ENCODE data around the gene TYSND1.
"Not testable (repeated sequence)": the region's sequence is repeated elsewhere in the genome, so short reads cannot be mapped to it uniquely, and the experiment has no call there.

TYSND1 gene

DNA sequence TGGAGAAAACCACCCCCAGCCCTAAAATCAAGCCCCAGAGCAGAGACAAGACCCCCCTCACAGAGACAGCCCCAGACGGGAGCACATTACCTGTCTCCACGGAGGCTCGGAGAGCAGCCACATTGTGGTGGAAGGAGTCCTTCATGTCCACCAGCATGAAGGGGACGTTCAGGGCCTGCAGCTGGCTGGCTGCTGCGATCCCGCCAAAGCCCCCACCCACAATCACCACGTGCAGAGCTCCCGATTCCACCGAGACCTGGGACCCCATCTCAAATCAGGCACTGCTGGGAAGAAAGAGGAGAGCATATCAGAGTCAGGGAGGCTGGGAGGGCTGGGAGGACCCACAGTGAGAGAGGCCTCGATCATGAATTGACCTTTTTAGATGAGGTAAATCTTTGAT is 22.7 kb downstream of the TYSND1 start:
- Histone ChIP-seq H3K4me3 (ENCODE audit: low read length in 2 of 2) (no peak overlapping the region), H3K27ac (ENCODE audit: low read depth in 2 of 2, low read length in 2 of 2) (no peak overlapping the region)

DNA sequence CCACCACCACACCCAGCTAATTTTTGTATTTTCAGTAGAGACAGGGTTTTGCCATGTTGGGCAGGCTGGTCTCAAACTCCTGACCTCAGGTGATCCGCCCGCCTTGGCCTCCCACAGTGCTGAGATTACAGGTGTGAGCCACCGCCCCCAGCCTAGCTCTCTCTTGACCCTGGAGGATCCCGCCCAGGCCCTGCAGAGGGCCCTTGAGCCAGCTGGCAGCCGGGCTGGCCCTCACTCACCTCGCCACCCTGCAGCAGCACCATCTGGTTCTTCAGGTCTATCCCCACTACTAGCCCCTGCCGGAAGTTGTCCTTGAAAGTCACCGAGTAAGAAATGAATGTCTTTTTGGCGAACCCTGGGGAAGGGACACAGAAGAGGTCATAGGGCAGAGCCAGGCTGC is 23.3 kb downstream of the TYSND1 start:
- peaks cover 16 to 27% of the 10 kb centered on the region in 2 donors for H3K36me3 ChIP-seq (ENCODE audit: control insufficient read depth in 2 of 2, insufficient read depth in 2 of 2, low read length in 2 of 2)
- H3K4me1 ChIP-seq (ENCODE audit: control insufficient read depth in 2 of 2, insufficient read depth in 2 of 2, low read length in 2 of 2); H3K9ac ChIP-seq (ENCODE audit: low read depth in 1 of 2, low read length in 2 of 2); H3K4me3 ChIP-seq (ENCODE audit: low read length in 2 of 2); H3K9me3 ChIP-seq (ENCODE audit: control insufficient read depth in 2 of 2, low read length in 2 of 2); H3K27ac ChIP-seq (ENCODE audit: low read depth in 2 of 2, low read length in 2 of 2); H3K27me3 ChIP-seq (ENCODE audit: control insufficient read depth in 2 of 2, insufficient read depth in 2 of 2, low read length in 2 of 2): not testable (repeated sequence)

More for the DNA sequence above, 22.7 kb downstream of the TYSND1 start:
- H3K9me3 ChIP-seq (ENCODE audit: control insufficient read depth in 2 of 2, low read length in 2 of 2) = no peaks in the 10 kb centered on the region
- no peak overlapping the region for H3K9ac ChIP-seq (ENCODE audit: low read depth in 1 of 2, low read length in 2 of 2)
- H3K27me3 ChIP-seq (ENCODE audit: control insufficient read depth in 2 of 2, insufficient read depth in 2 of 2, low read length in 2 of 2) = no peaks in the 10 kb centered on the region
- peaks cover 14 to 23% of the 10 kb centered on the region in 2 donors for H3K36me3 ChIP-seq (ENCODE audit: control insufficient read depth in 2 of 2, insufficient read depth in 2 of 2, low read length in 2 of 2)
- no peaks in the 10 kb centered on the region for H3K4me1 ChIP-seq (ENCODE audit: control insufficient read depth in 2 of 2, insufficient read depth in 2 of 2, low read length in 2 of 2)

DNA sequence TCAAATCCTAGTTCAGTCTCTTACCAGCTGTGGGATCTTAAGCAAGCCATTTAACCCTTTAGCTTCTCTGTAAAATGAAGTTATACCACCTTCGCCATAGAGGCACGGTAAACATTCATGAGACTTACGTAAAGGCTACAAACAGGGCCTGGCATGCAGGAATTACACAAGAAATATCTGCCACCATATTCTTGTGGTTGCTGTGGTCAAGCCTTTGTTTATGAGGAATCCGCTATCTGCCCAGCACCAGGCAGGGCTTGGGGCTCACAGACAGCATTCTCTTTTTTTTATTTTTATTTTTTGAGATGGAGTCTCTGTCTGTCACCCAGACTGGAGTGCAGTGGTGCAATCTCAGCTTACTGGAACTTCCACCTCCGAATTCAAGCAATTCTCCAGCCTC is 23.8 kb downstream of the TYSND1 start:
- Histone ChIP-seq H3K4me3 (ENCODE audit: low read length in 2 of 2) (no peak overlapping the region), H3K36me3 (ENCODE audit: control insufficient read depth in 2 of 2, insufficient read depth in 2 of 2, low read length in 2 of 2) (peaks cover 20 to 27% of the 10 kb centered on the region in 2 donors), H3K4me1 (ENCODE audit: control insufficient read depth in 2 of 2, insufficient read depth in 2 of 2, low read length in 2 of 2) (no peaks in the 10 kb centered on the region), H3K9me3 (ENCODE audit: control insufficient read depth in 2 of 2, low read length in 2 of 2) (no peaks in the 10 kb centered on the region), H3K27ac (ENCODE audit: low read depth in 2 of 2, low read length in 2 of 2) (no peak overlapping the region), H3K27me3 (ENCODE audit: control insufficient read depth in 2 of 2, insufficient read depth in 2 of 2, low read length in 2 of 2) (no peaks in the 10 kb centered on the region), H3K9ac (ENCODE audit: low read depth in 1 of 2, low read length in 2 of 2) (no peak overlapping the region)

DNA sequence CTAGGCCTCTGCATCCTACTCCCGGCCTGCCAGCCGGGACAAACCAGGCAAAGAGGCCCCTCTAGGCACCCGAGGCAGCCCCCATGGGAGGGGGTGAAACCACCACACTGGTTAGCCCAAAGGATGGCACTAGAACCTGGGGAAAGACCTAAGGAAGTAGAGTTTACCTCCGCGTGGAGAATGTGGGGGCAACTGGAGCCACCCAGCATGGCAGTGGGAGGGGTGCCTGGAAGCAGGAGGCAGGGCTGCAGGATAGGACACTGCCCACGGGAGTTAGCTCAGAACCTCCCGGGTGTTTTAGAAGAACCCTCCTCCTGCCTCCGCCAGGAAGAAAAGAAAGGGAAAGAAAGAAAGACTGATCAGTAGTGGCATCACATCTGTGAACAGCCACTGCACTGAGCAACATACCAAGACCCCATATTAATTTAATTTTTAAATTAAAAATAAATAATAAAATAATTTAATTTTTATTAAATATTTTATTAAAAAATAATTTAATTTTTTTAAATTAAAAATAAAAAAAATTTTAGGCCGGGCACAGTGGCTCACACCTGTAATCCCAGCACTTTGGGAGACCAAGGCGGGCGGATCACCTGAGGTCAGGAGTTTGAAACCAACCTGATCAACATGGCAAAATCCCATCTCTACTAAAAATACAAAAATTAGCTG is 25.1 kb downstream of the TYSND1 start:
- Histone ChIP-seq H3K27me3 (ENCODE audit: control insufficient read depth in 2 of 2, insufficient read depth in 2 of 2, low read length in 2 of 2) (no peaks in the 10 kb centered on the region), H3K9me3 (ENCODE audit: control insufficient read depth in 2 of 2, low read length in 2 of 2) (no peaks in the 10 kb centered on the region), H3K27ac (ENCODE audit: low read depth in 2 of 2, low read length in 2 of 2) (no peak overlapping the region), H3K4me3 (ENCODE audit: low read length in 2 of 2) (no peak overlapping the region), H3K9ac (ENCODE audit: low read depth in 1 of 2, low read length in 2 of 2) (no peak overlapping the region), H3K36me3 (ENCODE audit: control insufficient read depth in 2 of 2, insufficient read depth in 2 of 2, low read length in 2 of 2) (peaks cover 22 to 32% of the 10 kb centered on the region in 2 donors), H3K4me1 (ENCODE audit: control insufficient read depth in 2 of 2, insufficient read depth in 2 of 2, low read length in 2 of 2) (no peaks in the 10 kb centered on the region)

DNA sequence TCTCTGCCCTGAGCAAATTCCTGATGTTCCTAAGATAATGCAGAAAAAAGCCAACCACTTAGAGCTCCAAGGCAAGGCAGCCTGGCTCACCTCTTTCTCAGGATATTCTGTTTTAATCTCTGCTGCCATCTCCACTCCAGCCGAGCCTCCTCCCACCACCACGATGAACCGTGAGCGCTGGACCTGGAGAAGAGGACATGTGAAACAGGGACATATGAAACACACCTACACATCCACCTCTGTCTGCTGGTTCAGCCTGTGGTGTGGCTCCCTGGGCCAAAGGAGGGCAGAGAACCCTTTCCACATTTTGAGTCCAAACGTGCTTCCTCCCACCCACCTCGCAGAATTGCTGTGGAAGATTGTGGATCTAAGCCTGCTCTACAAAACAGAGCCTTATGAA is 26.1 kb downstream of the TYSND1 start:
- Histone ChIP-seq H3K4me1 (ENCODE audit: control insufficient read depth in 2 of 2, insufficient read depth in 2 of 2, low read length in 2 of 2) (no peaks in the 10 kb centered on the region), H3K36me3 (ENCODE audit: control insufficient read depth in 2 of 2, insufficient read depth in 2 of 2, low read length in 2 of 2) (peaks cover 22 to 32% of the 10 kb centered on the region in 2 donors), H3K9me3 (ENCODE audit: control insufficient read depth in 2 of 2, low read length in 2 of 2) (no peaks in the 10 kb centered on the region), H3K9ac (ENCODE audit: low read depth in 1 of 2, low read length in 2 of 2) (no peak overlapping the region), H3K4me3 (ENCODE audit: low read length in 2 of 2) (no peak overlapping the region), H3K27me3 (ENCODE audit: control insufficient read depth in 2 of 2, insufficient read depth in 2 of 2, low read length in 2 of 2) (no peaks in the 10 kb centered on the region), H3K27ac (ENCODE audit: low read depth in 2 of 2, low read length in 2 of 2) (no peak overlapping the region)

DNA sequence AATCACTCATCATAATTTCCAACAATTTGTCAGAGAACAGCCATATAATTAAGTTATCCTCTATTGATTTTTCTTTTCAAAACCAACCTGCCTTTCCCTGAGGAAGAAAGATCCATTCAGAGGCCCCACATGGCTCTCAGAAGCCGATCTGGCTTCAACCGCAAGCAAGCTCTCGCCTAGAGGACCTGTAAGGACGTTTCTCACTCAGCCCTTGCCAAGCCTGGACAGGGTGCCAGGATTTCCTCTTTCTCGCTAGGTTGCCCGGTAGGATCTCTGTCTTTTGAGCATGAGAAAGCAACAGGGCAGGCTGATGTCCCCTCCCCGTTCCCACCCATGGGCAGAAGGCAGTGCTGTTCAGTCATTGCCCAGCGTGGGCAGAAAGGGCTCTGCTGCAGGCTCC is 26.9 kb downstream of the TYSND1 start:
- Histone ChIP-seq H3K27me3 (ENCODE audit: control insufficient read depth in 2 of 2, insufficient read depth in 2 of 2, low read length in 2 of 2) (no peaks in the 10 kb centered on the region), H3K4me1 (ENCODE audit: control insufficient read depth in 2 of 2, insufficient read depth in 2 of 2, low read length in 2 of 2) (no peaks in the 10 kb centered on the region), H3K9ac (ENCODE audit: low read depth in 1 of 2, low read length in 2 of 2) (no peak overlapping the region), H3K27ac (ENCODE audit: low read depth in 2 of 2, low read length in 2 of 2) (no peak overlapping the region), H3K4me3 (ENCODE audit: low read length in 2 of 2) (no peak overlapping the region), H3K9me3 (ENCODE audit: control insufficient read depth in 2 of 2, low read length in 2 of 2) (no peaks in the 10 kb centered on the region), H3K36me3 (ENCODE audit: control insufficient read depth in 2 of 2, insufficient read depth in 2 of 2, low read length in 2 of 2) (peaks cover 25 to 37% of the 10 kb centered on the region in 2 donors)

DNA sequence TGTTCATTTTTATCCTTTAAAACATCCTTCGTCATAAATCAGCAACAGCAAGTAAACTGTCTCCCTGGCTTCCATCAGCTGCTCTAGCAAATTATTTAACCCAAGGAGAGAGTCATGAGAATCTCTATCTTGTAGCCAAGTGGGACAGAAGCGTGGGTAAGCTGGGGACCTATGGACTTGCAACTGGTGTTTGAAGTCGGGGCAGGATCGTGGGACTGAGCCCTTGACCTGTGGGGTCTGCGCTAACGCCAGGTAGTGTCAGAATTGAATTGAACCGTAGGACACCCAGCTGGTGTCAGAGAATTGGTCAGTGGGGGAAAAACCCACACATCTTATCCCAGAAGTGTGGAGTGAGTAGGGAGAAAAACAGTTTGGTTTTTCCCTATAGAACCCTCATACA is 27.3 kb downstream of the TYSND1 start:
- H3K9me3 ChIP-seq (ENCODE audit: control insufficient read depth in 2 of 2, low read length in 2 of 2) = no peaks in the 10 kb centered on the region
- peaks cover 25 to 38% of the 10 kb centered on the region in 2 donors for H3K36me3 ChIP-seq (ENCODE audit: control insufficient read depth in 2 of 2, insufficient read depth in 2 of 2, low read length in 2 of 2)

DNA sequence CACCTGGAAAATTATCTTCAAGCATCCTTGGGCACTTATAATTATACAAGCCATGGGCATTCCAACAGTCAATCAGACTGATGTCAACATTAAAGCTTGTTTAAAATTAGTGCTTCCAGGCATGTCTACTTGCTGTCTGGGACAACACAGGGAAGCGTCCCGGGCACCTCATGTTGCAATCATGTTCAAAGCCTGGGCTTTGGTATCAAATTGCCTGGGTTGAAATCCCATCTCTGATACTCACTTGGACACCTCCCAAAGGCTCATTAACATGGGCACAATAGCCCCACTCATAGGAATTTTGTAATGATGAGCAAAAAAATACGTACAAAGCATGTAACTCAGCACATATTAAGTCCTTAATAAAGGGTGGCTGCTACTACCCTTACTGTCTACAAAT is 28.3 kb downstream of the TYSND1 start:
- no peaks in the 10 kb centered on the region for H3K9me3 ChIP-seq (ENCODE audit: control insufficient read depth in 2 of 2, low read length in 2 of 2)
- no peak overlapping the region for H3K4me3 ChIP-seq (ENCODE audit: low read length in 2 of 2)
- H3K27me3 ChIP-seq (ENCODE audit: control insufficient read depth in 2 of 2, insufficient read depth in 2 of 2, low read length in 2 of 2) = no peaks in the 10 kb centered on the region
- H3K9ac ChIP-seq (ENCODE audit: low read depth in 1 of 2, low read length in 2 of 2) = no peak overlapping the region
- no peak overlapping the region for H3K27ac ChIP-seq (ENCODE audit: low read depth in 2 of 2, low read length in 2 of 2)
- H3K36me3 ChIP-seq (ENCODE audit: control insufficient read depth in 2 of 2, insufficient read depth in 2 of 2, low read length in 2 of 2) = peaks cover 30 to 43% of the 10 kb centered on the region in 2 donors
- H3K4me1 ChIP-seq (ENCODE audit: control insufficient read depth in 2 of 2, insufficient read depth in 2 of 2, low read length in 2 of 2) = no peaks in the 10 kb centered on the region

More for the DNA sequence above, 27.3 kb downstream of the TYSND1 start:
- Histone ChIP-seq H3K4me3 (ENCODE audit: low read length in 2 of 2) (no peak overlapping the region), H3K27ac (ENCODE audit: low read depth in 2 of 2, low read length in 2 of 2) (no peak overlapping the region), H3K27me3 (ENCODE audit: control insufficient read depth in 2 of 2, insufficient read depth in 2 of 2, low read length in 2 of 2) (no peaks in the 10 kb centered on the region), H3K9ac (ENCODE audit: low read depth in 1 of 2, low read length in 2 of 2) (no peak overlapping the region), H3K4me1 (ENCODE audit: control insufficient read depth in 2 of 2, insufficient read depth in 2 of 2, low read length in 2 of 2) (no peaks in the 10 kb centered on the region)

DNA sequence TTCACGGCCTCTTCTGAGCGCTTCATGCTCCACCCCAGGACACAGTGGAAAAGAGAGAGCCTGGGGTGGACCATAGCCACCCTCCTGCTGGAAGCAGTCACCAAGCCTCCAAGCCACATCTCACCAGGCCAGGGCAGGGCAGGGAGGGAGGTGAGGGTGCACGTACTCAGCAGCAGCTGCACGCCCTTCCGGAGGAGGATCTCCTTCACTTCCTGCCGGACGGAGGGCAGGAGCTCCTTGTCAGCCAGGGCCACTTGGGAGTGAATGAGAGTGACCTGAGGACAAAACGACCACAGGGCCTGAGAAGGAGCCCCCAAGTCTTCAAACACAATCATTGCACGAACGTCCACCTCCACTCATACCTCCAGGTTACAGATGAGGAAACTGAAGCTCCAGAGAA is 28.9 kb downstream of the TYSND1 start:
- no peak overlapping the region for H3K4me3 ChIP-seq (ENCODE audit: low read length in 2 of 2)
- no peaks in the 10 kb centered on the region for H3K9me3 ChIP-seq (ENCODE audit: control insufficient read depth in 2 of 2, low read length in 2 of 2)
- peaks cover 34 to 49% of the 10 kb centered on the region in 2 donors for H3K36me3 ChIP-seq (ENCODE audit: control insufficient read depth in 2 of 2, insufficient read depth in 2 of 2, low read length in 2 of 2)
- no peaks in the 10 kb centered on the region for H3K4me1 ChIP-seq (ENCODE audit: control insufficient read depth in 2 of 2, insufficient read depth in 2 of 2, low read length in 2 of 2)
- no peak overlapping the region for H3K9ac ChIP-seq (ENCODE audit: low read depth in 1 of 2, low read length in 2 of 2)
- no peaks in the 10 kb centered on the region for H3K27me3 ChIP-seq (ENCODE audit: control insufficient read depth in 2 of 2, insufficient read depth in 2 of 2, low read length in 2 of 2)
- no peak overlapping the region for H3K27ac ChIP-seq (ENCODE audit: low read depth in 2 of 2, low read length in 2 of 2)

DNA sequence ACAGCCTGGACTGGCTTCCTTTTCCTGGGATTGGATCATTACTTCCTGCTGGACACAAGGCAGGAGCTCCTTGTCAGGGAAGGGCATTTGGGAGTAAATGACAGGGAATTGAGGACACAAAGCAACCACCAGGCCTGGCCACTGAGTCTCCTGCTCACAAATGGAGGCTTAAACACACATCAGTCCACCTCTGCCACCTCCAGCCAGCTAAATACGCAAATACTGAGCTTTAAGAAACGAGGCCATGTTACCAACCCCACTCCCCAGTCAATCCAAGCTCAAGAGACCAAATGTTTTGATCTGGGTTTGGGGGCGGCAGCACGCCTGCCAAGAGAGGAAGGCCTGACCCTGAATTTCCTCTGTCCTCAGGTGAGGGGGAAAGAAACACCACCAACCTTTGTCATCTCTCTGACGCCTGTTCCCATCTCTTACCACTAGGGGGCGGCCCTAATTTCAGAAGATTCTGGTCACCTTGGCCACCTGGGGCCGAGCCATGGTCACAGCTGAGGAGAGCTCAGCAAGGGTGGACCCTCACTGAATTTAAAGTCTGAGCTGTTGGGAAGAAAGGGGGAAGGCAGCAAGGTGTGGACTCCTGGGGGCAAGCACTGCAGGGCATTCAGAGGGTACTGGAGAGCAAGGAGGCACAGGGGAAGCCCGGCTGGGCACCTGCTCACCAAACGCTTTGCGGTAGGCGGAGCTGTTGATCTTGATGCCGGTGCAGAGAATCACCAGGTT is 30.4 kb downstream of the TYSND1 start:
- Histone ChIP-seq H3K9ac (ENCODE audit: low read depth in 1 of 2, low read length in 2 of 2) (no peak overlapping the region), H3K27me3 (ENCODE audit: control insufficient read depth in 2 of 2, insufficient read depth in 2 of 2, low read length in 2 of 2) (no peaks in the 10 kb centered on the region), H3K27ac (ENCODE audit: low read depth in 2 of 2, low read length in 2 of 2) (no peak overlapping the region), H3K36me3 (ENCODE audit: control insufficient read depth in 2 of 2, insufficient read depth in 2 of 2, low read length in 2 of 2) (peaks cover 37 to 52% of the 10 kb centered on the region in 2 donors), H3K4me1 (ENCODE audit: control insufficient read depth in 2 of 2, insufficient read depth in 2 of 2, low read length in 2 of 2) (no peaks in the 10 kb centered on the region), H3K4me3 (ENCODE audit: low read length in 2 of 2) (no peak overlapping the region), H3K9me3 (ENCODE audit: control insufficient read depth in 2 of 2, low read length in 2 of 2) (no peaks in the 10 kb centered on the region)

Measured in mucosa of rectum (tissue), 2 donors.